22Rv1 (cell line): Measurements from ENCODE around the gene SRMS.

Source experiments
- ZFX ChIP-seq: fragments of 450-650 bp; IDR thresholded peaks from 2 replicates; pipeline ENCODE4 v1.6.1; 2017; ENCODE audit warnings: antibody characterized with exemption, borderline replicate concordance
- TF ChIP-seq, protein P1 (sequence below): fragments of 450-650 bp; IDR thresholded peaks from 2 replicates; pipeline ENCODE4 v1.5.1; 2017; ENCODE audit warnings: mild to moderate bottlenecking

- TF ChIP-seq, protein P1, sequence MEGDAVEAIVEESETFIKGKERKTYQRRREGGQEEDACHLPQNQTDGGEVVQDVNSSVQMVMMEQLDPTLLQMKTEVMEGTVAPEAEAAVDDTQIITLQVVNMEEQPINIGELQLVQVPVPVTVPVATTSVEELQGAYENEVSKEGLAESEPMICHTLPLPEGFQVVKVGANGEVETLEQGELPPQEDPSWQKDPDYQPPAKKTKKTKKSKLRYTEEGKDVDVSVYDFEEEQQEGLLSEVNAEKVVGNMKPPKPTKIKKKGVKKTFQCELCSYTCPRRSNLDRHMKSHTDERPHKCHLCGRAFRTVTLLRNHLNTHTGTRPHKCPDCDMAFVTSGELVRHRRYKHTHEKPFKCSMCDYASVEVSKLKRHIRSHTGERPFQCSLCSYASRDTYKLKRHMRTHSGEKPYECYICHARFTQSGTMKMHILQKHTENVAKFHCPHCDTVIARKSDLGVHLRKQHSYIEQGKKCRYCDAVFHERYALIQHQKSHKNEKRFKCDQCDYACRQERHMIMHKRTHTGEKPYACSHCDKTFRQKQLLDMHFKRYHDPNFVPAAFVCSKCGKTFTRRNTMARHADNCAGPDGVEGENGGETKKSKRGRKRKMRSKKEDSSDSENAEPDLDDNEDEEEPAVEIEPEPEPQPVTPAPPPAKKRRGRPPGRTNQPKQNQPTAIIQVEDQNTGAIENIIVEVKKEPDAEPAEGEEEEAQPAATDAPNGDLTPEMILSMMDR: no peak
- no peak for TF ChIP-seq ZFX
Measured at GRCh38 chr20:63493563-63494020, 54.0 kb downstream of the SRMS start.
